ENCODE measurements around the gene CPEB4. TPM values are rescaled to one million over a fixed set of nuclear protein-coding genes. Genes with fewer than 3 reads are reported as not detected.

CPEB4 gene
- total and polyA plus RNA-seq, 2 of the 8 experiments (the other 6 are each of a cell fraction or from before 2014, with no cell fraction given), result 8.4 to 13.4 TPM

DNA sequence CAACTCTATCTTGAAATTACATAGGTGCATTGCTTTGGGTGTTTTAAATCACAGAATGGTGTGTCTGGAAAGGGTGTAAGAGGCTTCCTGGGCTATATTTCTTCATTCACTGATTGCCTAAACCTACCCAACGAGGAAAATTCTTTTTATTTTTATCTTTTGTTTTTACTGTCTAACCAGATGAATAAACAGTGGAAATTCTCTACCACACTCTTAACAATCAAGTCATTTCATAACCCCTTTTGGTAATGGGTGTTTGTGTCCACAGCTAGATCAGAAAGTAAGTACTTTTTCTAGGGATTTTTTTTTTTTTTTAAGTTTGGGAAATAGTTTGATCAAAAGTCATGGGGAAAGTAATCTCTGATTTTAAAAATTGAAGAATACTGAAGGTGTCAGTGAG lies 73.3 kb downstream of the CPEB4 start (continued):
- TF ChIP-seq, protein P1, sequence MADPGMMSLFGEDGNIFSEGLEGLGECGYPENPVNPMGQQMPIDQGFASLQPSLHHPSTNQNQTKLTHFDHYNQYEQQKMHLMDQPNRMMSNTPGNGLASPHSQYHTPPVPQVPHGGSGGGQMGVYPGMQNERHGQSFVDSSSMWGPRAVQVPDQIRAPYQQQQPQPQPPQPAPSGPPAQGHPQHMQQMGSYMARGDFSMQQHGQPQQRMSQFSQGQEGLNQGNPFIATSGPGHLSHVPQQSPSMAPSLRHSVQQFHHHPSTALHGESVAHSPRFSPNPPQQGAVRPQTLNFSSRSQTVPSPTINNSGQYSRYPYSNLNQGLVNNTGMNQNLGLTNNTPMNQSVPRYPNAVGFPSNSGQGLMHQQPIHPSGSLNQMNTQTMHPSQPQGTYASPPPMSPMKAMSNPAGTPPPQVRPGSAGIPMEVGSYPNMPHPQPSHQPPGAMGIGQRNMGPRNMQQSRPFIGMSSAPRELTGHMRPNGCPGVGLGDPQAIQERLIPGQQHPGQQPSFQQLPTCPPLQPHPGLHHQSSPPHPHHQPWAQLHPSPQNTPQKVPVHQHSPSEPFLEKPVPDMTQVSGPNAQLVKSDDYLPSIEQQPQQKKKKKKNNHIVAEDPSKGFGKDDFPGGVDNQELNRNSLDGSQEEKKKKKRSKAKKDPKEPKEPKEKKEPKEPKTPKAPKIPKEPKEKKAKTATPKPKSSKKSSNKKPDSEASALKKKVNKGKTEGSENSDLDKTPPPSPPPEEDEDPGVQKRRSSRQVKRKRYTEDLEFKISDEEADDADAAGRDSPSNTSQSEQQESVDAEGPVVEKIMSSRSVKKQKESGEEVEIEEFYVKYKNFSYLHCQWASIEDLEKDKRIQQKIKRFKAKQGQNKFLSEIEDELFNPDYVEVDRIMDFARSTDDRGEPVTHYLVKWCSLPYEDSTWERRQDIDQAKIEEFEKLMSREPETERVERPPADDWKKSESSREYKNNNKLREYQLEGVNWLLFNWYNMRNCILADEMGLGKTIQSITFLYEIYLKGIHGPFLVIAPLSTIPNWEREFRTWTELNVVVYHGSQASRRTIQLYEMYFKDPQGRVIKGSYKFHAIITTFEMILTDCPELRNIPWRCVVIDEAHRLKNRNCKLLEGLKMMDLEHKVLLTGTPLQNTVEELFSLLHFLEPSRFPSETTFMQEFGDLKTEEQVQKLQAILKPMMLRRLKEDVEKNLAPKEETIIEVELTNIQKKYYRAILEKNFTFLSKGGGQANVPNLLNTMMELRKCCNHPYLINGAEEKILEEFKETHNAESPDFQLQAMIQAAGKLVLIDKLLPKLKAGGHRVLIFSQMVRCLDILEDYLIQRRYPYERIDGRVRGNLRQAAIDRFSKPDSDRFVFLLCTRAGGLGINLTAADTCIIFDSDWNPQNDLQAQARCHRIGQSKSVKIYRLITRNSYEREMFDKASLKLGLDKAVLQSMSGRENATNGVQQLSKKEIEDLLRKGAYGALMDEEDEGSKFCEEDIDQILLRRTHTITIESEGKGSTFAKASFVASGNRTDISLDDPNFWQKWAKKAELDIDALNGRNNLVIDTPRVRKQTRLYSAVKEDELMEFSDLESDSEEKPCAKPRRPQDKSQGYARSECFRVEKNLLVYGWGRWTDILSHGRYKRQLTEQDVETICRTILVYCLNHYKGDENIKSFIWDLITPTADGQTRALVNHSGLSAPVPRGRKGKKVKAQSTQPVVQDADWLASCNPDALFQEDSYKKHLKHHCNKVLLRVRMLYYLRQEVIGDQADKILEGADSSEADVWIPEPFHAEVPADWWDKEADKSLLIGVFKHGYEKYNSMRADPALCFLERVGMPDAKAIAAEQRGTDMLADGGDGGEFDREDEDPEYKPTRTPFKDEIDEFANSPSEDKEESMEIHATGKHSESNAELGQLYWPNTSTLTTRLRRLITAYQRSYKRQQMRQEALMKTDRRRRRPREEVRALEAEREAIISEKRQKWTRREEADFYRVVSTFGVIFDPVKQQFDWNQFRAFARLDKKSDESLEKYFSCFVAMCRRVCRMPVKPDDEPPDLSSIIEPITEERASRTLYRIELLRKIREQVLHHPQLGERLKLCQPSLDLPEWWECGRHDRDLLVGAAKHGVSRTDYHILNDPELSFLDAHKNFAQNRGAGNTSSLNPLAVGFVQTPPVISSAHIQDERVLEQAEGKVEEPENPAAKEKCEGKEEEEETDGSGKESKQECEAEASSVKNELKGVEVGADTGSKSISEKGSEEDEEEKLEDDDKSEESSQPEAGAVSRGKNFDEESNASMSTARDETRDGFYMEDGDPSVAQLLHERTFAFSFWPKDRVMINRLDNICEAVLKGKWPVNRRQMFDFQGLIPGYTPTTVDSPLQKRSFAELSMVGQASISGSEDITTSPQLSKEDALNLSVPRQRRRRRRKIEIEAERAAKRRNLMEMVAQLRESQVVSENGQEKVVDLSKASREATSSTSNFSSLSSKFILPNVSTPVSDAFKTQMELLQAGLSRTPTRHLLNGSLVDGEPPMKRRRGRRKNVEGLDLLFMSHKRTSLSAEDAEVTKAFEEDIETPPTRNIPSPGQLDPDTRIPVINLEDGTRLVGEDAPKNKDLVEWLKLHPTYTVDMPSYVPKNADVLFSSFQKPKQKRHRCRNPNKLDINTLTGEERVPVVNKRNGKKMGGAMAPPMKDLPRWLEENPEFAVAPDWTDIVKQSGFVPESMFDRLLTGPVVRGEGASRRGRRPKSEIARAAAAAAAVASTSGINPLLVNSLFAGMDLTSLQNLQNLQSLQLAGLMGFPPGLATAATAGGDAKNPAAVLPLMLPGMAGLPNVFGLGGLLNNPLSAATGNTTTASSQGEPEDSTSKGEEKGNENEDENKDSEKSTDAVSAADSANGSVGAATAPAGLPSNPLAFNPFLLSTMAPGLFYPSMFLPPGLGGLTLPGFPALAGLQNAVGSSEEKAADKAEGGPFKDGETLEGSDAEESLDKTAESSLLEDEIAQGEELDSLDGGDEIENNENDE (IDR thresholded peaks at IDR 0.05; ENCODE audit: insufficient replicate concordance, low read length), result no peak
- TF ChIP-seq BACH1 (IDR thresholded peaks at IDR 0.05; ENCODE audit: low read length), result no peak

Data from H1 (cell line).